Measurements from ENCODE around the gene RASSF4.

- TF ChIP-seq POLR2AphosphoS5 (IDR thresholded peaks at IDR 0.05) (peak; percentile 57 to 77), POLR2A (IDR thresholded peaks at IDR 0.05; ENCODE audit: low read depth) (no peak)
Observed at GRCh38 chr10:44982114-44982460, 22.5 kb downstream of the RASSF4 start.
